ENCODE data around the gene DDO. TPM values are rescaled to one million over a fixed set of nuclear protein-coding genes. Genes with fewer than 3 reads are reported as not detected.

DDO gene
- total RNA-seq, 6 experiments from 2014 or later = 4.6 to 9.4 (median 6.4) TPM

DNA sequence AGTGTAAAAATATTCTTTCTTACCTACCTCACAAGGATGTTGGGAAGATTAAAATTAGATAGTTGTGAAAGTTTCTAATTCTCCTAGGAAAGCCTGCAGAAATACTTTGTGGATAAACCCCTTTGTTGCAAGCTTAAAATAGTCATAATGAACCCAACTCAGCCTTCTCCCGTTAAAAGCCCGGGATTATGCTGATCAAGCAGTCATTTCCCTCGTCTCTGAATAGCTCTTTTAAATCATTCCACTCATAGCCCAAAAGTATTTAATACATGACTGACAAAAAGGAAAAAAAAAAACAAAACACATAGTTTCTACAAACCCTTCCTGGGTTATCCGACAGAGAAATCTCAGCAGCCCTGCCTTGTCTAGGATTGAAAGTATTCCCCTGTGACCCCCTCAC lies 46.3 kb downstream of the DDO start:
- no peak overlapping the region for H3K4me3 ChIP-seq
- WGBS (ENCODE audit: insufficient coverage, low coverage, low lambda C conversion rate, missing lambda C conversion rate) = 47% methylated on average over 4 of the region's 4 CpGs

DNA sequence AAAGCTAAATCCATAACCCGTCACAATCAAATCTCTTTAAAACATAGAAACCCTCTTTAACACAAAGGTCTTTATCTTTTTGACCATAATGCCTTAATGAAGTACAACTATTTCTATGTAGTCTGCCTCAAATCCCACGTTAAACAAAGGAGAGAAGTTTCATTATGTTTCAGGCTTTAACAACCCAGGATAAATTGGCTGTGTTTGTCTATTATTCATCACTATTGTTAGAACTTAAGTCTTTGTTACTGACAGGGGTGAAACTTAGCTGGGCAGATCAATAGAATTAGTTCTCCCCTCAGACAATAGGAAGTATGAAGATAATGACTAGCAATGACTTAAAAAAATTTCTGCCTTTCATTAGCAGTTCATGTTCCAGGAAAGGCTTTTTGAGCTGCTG lies 47.1 kb downstream of the DDO start:
- H3K36me3 ChIP-seq = no peaks in the 10 kb centered on the region
- H3K4me1 ChIP-seq = no peaks in the 10 kb centered on the region
- no peaks in the 10 kb centered on the region for H3K27me3 ChIP-seq
- no peak overlapping the region for H3K4me3 ChIP-seq
- no peak overlapping the region for H3K27ac ChIP-seq
- DNase-seq = no peak
- TF ChIP-seq, protein P1, sequence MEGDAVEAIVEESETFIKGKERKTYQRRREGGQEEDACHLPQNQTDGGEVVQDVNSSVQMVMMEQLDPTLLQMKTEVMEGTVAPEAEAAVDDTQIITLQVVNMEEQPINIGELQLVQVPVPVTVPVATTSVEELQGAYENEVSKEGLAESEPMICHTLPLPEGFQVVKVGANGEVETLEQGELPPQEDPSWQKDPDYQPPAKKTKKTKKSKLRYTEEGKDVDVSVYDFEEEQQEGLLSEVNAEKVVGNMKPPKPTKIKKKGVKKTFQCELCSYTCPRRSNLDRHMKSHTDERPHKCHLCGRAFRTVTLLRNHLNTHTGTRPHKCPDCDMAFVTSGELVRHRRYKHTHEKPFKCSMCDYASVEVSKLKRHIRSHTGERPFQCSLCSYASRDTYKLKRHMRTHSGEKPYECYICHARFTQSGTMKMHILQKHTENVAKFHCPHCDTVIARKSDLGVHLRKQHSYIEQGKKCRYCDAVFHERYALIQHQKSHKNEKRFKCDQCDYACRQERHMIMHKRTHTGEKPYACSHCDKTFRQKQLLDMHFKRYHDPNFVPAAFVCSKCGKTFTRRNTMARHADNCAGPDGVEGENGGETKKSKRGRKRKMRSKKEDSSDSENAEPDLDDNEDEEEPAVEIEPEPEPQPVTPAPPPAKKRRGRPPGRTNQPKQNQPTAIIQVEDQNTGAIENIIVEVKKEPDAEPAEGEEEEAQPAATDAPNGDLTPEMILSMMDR (IDR thresholded peaks at IDR 0.05) = no peak
- TF ChIP-seq POLR2A (IDR thresholded peaks at IDR 0.05) = no peak
- no peaks in the 10 kb centered on the region for H3K9me3 ChIP-seq
- WGBS (ENCODE audit: insufficient coverage, low coverage, low lambda C conversion rate, missing lambda C conversion rate) = 67% methylated on average over 2 of the region's 2 CpGs
- intact Hi-C loops (cut with DNase I) = no loop called here
- ATAC-seq = no peak

More for the DNA sequence above, 46.3 kb downstream of the DDO start:
- Histone ChIP-seq H3K9me3 (no peaks in the 10 kb centered on the region), H3K4me1 (no peaks in the 10 kb centered on the region), H3K36me3 (no peaks in the 10 kb centered on the region), H3K27me3 (no peaks in the 10 kb centered on the region), H3K27ac (no peak overlapping the region)
- TF ChIP-seq, protein P1 (IDR thresholded peaks at IDR 0.05) = no peak
- no peak for TF ChIP-seq POLR2A (IDR thresholded peaks at IDR 0.05)
- ATAC-seq (no peak), DNase-seq (no peak)
- intact Hi-C loops (cut with DNase I) = no loop called here

DNA sequence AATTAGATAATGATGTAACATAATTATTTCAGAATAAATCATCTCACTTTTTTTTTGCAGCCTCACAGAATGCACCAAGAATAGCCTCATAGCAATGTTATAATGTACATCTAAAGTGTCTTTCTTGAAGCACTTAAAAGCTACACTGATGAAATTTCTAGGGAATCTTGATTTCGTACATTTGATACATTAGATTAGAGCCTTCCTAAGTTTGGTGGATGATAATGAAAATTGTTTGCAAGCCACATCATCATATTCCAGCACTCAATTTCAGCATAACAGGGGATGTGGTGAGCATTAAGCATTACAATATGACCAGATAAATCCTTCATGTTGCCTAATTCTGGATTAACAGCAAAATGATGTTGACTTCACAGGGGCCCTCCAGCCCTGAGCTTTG lies 47.5 kb downstream of the DDO start:
- no peaks in the 10 kb centered on the region for H3K36me3 ChIP-seq
- no peaks in the 10 kb centered on the region for H3K27me3 ChIP-seq
- WGBS (ENCODE audit: insufficient coverage, low coverage, low lambda C conversion rate, missing lambda C conversion rate) = 90% methylated on average over 1 of the region's 1 CpG
- no peak for ATAC-seq
- intact Hi-C loops (cut with DNase I) = no loop called here
- no peak for TF ChIP-seq POLR2A (IDR thresholded peaks at IDR 0.05)
- TF ChIP-seq, protein P1 (IDR thresholded peaks at IDR 0.05) = no peak
- DNase-seq = no peak
- no peaks in the 10 kb centered on the region for H3K9me3 ChIP-seq
- no peaks in the 10 kb centered on the region for H3K4me1 ChIP-seq
- no peak overlapping the region for H3K27ac ChIP-seq
- no peak overlapping the region for H3K4me3 ChIP-seq

DNA sequence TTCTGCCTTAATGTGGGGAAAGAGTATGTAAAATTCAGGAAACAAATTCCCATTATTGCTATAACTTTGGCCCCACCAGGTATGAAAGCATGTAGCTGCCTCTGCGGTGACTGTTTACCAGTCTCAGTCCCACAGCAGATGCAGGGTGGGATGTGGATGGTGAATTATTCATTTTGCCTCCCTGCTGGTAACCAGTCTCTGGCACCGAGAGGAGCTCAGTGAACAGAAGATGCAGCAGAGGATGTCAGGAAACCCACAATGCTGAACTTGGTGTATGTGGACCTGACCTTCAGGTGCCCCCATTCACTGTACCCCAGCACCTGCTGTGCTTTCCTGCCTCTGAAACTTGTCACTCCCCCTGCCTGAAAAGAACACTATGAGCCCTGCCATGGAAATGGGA lies 48.4 kb downstream of the DDO start:
- intact Hi-C loops (cut with DNase I) = no loop called here
- WGBS (ENCODE audit: insufficient coverage, low coverage, low lambda C conversion rate, missing lambda C conversion rate) = 86% methylated on average over 1 of the region's 2 CpGs
- Histone ChIP-seq H3K36me3 (no peaks in the 10 kb centered on the region), H3K9me3 (no peaks in the 10 kb centered on the region), H3K4me3 (no peak overlapping the region), H3K27me3 (no peaks in the 10 kb centered on the region), H3K4me1 (no peaks in the 10 kb centered on the region), H3K27ac (no peak overlapping the region)
- no peak for DNase-seq
- TF ChIP-seq, protein P1 (IDR thresholded peaks at IDR 0.05) = no peak
- no peak for TF ChIP-seq POLR2A (IDR thresholded peaks at IDR 0.05)
- no peak for ATAC-seq

DNA sequence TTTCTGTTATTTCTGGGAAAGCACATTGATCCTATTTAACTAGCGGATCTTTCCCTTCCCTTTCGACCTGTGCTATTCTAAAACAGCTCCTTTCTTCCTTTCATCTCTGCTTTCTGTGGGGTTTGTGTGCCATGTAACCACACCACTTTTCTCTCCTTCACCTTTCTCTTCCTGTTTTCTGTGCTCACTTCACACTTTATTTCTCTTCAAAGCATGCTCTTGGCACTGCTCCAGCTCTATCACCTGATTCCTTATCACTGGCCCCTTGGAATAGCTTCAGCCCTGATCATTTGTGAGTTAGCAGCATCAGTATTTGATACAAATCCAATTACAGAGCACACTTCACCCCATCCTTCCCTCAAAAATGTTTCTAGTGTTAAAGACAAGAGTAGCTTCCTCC lies 49.1 kb downstream of the DDO start:
- ATAC-seq (no peak), DNase-seq (no peak)
- no peaks in the 10 kb centered on the region for H3K9me3 ChIP-seq
- H3K27ac ChIP-seq = no peak overlapping the region
- H3K27me3 ChIP-seq = no peaks in the 10 kb centered on the region
- intact Hi-C loops (cut with DNase I) = no loop called here
- H3K4me1 ChIP-seq = no peaks in the 10 kb centered on the region
- H3K4me3 ChIP-seq = no peak overlapping the region
- no peaks in the 10 kb centered on the region for H3K36me3 ChIP-seq
- no peak for TF ChIP-seq POLR2A (IDR thresholded peaks at IDR 0.05)
- TF ChIP-seq, protein P1 (IDR thresholded peaks at IDR 0.05) = no peak
- 43% methylated on average over 1 of the region's 2 CpGs for WGBS (ENCODE audit: insufficient coverage, low coverage, low lambda C conversion rate, missing lambda C conversion rate)
